HG02970 (cell line): ENCODE data around the gene ASB13.

Experiments
- ATAC-seq: cut with Tn5 transposase; IDR thresholded peaks from one replicate; pipeline ENCODE4 v1.9.1; 2021; ENCODE audit warnings: mild to moderate bottlenecking, moderate library complexity, moderate number of reproducible peaks; ENCODE audit not compliant: unreplicated experiment, low FRiP score

The ASB13 gene

GRCh38 chr10:5648494-5649457 lies 17.6 kb downstream of the ASB13 start:
- ATAC-seq: no peak

DNA sequence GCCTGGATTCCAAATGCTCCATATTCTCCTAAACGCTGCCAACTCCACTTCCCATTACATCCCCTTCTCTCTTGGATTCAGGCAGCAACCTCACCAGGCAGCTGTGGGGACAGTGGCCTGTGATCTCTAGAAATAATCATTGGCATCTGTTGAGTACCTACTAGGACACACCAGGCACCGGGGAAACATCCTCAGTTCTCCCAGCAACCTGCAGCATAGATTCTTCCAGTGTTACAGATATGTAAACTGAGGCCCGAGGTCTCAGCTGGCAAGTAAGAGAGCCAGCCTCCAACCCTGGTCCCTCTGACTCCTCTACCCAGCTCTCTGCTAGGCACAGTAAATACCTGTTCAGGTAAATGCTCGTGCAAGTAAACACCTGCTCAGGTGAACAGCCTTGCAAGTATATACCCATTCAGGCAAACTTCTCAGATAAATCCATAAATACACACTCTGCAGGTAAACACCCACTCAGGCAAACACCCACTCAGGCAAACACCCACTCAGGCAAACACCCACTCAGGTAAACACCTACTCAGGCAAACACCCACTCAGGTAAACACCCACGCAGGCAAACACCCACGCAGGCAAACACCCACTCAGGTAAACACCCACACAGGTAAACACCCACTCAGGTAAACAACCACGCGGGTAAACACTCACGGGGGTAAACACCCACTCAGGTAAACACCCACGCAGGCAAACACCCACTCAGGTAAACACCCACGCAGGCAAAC lies 18.7 kb downstream of the ASB13 start:
- no peak for ATAC-seq

GRCh38 chr10:5645944-5646617 lies 20.3 kb downstream of the ASB13 start:
- ATAC-seq: no peak

GRCh38 chr10:5645375-5645774 lies 21.0 kb downstream of the ASB13 start:
- ATAC-seq: no peak

- no peak for ATAC-seq
Measured at GRCh38 chr10:5644930-5645329, 21.5 kb downstream of the ASB13 start.

DNA sequence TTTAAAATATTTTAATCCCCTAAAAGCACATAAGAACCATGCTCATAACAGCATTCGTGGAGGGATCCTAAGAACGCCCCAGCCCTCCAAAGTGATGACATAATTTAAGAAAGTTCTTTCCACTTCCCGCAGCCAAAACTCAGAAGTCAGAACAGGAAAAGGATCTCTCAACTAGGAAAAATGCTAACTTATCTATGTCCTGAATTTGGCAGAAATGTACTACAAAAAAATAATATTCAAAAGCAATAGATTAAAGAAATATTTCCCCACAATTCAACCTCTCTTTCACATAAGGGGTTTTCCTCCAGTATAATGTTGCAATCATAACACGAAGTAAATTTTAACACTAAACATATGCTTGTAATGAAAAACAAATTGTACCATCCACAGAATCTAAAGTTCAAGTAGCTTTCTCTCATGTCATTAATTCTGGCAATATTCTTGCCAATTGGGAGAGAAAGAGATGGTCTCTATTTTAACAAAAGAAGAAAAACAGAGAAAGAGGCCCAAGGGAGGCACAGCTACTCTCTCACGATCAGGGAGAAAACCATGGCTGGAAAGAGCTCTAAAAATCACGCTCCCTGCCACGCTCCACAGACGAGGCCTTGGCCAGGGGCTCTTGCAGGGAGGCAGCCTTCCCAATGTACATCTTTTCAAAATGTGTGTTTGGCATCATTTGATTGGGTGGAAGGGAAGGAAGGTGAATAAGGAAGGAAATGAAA lies 22.9 kb downstream of the ASB13 start:
- ATAC-seq: no peak

GRCh38 chr10:5641501-5641900 lies 24.9 kb downstream of the ASB13 start:
- ATAC-seq: no peak

DNA sequence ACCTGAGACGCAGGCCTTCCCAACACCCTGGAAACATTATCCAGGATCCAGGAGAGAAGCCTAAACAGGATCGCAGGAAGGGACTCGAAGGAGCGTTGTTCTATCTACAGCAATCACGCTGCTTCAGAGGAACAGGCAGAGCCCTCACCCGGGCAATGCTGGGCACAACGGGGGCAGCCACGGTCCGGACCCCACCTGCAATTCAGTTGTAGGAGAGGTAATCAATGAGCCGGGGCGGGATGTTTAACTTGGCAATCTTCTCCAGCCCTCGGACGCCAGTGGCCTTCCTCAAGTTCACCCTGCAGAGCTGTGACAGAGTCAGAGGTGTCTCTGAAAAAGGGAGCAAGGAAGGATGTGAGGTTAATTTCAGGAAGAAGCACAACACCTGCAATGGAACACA lies 25.9 kb downstream of the ASB13 start:
- no peak for ATAC-seq

DNA sequence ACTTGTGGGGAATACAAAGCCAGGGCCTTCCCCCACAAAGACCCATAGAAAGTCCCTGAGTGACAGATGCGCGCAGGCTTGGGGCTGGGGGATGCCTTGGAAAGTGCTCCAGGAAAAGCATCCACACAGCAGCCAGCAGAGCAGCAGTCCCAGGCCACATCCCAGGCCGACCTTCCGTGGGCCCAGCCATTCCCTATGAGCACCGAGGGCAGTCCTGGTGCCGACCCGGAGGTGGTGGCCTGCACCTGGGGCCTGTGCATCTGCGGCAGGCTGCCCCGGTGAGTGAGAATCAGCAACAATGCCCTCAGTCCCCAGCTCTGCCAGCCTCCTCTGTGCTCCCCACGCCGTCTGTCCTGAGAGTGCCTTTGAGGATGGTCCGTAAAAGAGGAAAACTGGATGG lies 26.4 kb downstream of the ASB13 start:
- no peak for ATAC-seq

- ATAC-seq: no peak
Measured at GRCh38 chr10:5639066-5639465, 27.3 kb downstream of the ASB13 start.

DNA sequence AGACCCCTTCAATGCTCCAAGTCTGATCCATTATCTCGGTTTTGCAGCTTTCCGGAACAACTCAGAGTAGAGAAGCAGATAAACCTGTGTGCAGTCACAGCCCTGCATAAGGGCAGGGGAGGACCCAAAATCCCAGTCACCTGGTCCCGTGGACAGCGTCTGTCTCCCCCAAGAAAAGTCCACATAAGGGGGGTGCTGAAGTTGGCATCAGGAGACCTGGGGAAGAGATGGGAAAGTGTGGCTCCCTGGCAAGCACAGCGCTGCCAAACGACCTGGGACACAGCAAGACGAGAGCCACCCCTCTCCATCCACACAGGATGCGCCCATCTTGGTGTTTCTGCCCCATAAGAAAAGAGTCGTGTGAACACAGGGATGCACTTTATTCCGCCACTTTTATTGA lies 27.9 kb downstream of the ASB13 start:
- ATAC-seq: no peak

GRCh38 chr10:5634918-5635317 lies 31.5 kb downstream of the ASB13 start:
- no peak for ATAC-seq

GRCh38 chr10:5633166-5633749 lies 33.1 kb downstream of the ASB13 start:
- ATAC-seq: no peak

- ATAC-seq: no peak
Measured at GRCh38 chr10:5632446-5632845, 33.9 kb downstream of the ASB13 start.

- no peak for ATAC-seq
Measured at GRCh38 chr10:5631936-5632335, 34.5 kb downstream of the ASB13 start.

DNA sequence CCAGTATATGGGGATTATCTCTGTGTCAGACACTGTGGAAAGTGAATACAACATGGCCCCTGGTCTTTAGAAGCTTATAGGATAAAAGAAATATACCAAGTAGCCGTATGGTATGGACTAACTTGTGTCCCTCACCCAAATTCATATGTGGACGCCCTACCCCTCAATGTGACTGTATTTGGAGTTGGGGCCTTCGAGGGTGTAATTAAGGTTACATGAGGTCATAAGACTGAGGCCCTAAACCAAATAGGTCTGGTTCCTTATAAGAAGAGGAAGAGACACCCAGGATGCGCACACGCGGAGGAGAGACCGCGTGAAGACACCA lies 36.3 kb downstream of the ASB13 start:
- no peak for ATAC-seq

GRCh38 chr10:5629303-5630111 lies 36.9 kb downstream of the ASB13 start:
- no peak for ATAC-seq

DNA sequence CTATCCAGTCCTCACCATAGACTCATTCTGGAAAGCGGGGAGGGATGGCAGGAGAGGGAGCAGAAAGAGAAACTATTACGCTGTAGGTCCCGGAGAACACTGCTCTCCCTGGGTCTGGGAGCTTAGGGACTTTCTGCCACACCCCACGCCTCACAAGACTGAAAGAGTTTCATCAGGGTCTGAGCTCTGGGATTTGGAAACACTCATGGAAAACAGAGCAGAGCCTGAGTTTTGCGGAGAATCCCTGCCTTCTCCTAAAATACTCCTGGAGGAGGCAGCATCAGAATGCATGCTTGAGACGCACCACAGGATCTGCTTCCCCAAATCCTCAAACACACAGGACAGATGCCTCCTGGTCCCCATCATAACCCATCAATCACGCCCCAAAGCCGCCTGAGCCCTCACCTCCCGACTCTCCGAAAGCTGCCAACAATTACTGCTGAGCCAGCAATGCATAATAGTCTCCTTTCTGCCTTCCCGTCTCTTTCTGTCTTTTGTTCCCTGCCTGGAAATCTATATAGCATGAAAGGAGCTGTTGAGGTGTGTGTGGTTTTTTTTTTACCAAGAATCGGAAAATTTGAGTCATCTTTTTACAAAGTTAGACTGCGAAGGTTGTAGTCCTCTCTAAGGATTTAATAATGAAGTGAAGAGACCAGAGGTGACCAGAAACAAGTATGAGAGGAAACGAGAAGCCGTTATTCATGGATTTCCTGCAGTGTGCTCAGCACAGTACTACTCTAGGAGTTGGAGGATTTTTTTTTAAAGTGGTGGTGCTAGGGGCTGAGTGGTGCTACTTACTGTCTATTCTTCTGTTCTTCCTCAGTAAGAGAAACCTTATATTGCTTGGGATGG lies 37.7 kb downstream of the ASB13 start:
- ATAC-seq: no peak
